GM23338 (cell line): ENCODE data around the gene SIAE. TPM values are rescaled to one million over a fixed set of nuclear protein-coding genes. Genes with fewer than 3 reads are reported as not detected.

Experiments used
- ATAC-seq: fragments of 200-7000 bp; cut with Tn5 transposase; 3 replicates; pipeline ENCODE4 v1.9.1; 2020
- DNase-seq: peaks from one replicate; pipeline ENCODE4 v3.0.0-alpha.2; 2015; ENCODE audit warnings: low spot score
- H2AFZ ChIP-seq: fragments of 200-600 bp; sonication (generic); 2 replicates; pipeline ENCODE4 v1.8.0; 2016; ENCODE audit warnings: antibody characterized with exemption, mild to moderate bottlenecking, moderate library complexity
- H3F3A ChIP-seq: fragments of 200-600 bp; sonication (generic); replicated peaks from 2 replicates; pipeline ENCODE4 v1.8.0; 2017; ENCODE audit warnings: antibody characterized with exemption, mixed run types, low read depth
- H3K27ac ChIP-seq: fragments of 200-600 bp; sonication (generic); 2 replicates; pipeline ENCODE4 v1.6.1; 2016; ENCODE audit warnings: low read depth
- H3K27me3 ChIP-seq: fragments of 200-600 bp; sonication (generic); 2 replicates; pipeline ENCODE4 v1.8.0; 2016; ENCODE audit warnings: mild to moderate bottlenecking, mixed run types, moderate library complexity; ENCODE audit not compliant: insufficient read depth
- H3K36me3 ChIP-seq: fragments of 200-600 bp; sonication (generic); 2 replicates; pipeline ENCODE4 v1.8.0; 2016; ENCODE audit warnings: mild to moderate bottlenecking; ENCODE audit not compliant: insufficient read depth
- H3K4me1 ChIP-seq: fragments of 200-600 bp; sonication (generic); 2 replicates; pipeline ENCODE4 v1.8.0; 2016; ENCODE audit warnings: mild to moderate bottlenecking, moderate library complexity; ENCODE audit not compliant: insufficient read depth
- H3K4me2 ChIP-seq: fragments of 200-600 bp; sonication (generic); 2 replicates; pipeline ENCODE4 v1.7.1; 2017; ENCODE audit warnings: mixed run types
- H3K4me3 ChIP-seq: fragments of 200-600 bp; sonication (generic); 2 replicates; pipeline ENCODE4 v1.6.1; 2016; ENCODE audit warnings: mixed run types
- H3K79me2 ChIP-seq: fragments of 200-600 bp; sonication (generic); replicated peaks from 2 replicates; pipeline ENCODE4 v1.8.0; 2017; ENCODE audit warnings: mild to moderate bottlenecking; ENCODE audit not compliant: insufficient read depth
- H3K9me2 ChIP-seq: fragments of 200-600 bp; sonication (generic); 2 replicates; pipeline ENCODE4 v1.8.0; 2017; ENCODE audit not compliant: insufficient read depth
- H4K20me1 ChIP-seq: fragments of 200-600 bp; sonication (generic); replicated peaks from 2 replicates; pipeline ENCODE4 v1.8.0; 2017; ENCODE audit warnings: mild to moderate bottlenecking; ENCODE audit not compliant: insufficient read depth
- H3K27ac Mint-ChIP-seq: 2 replicates; pipeline ENCODE4 v1.8.0; 2020; ENCODE audit warnings: inconsistent platforms, mild to moderate bottlenecking, moderate library complexity, mixed read lengths
- H3K27me3 Mint-ChIP-seq: 3 replicates; pipeline ENCODE4 v1.8.0; 2022; ENCODE audit warnings: low read depth, mild to moderate bottlenecking, moderate library complexity, mixed read lengths, inconsistent platforms; ENCODE audit not compliant: insufficient read depth, poor library complexity
- H3K36me3 Mint-ChIP-seq: 3 replicates; pipeline ENCODE4 v1.8.0; 2021; ENCODE audit warnings: low read depth, mild to moderate bottlenecking, inconsistent platforms, moderate library complexity, mixed read lengths
- H3K4me1 Mint-ChIP-seq: 3 replicates; pipeline ENCODE4 v1.8.0; 2020; ENCODE audit warnings: mild to moderate bottlenecking, inconsistent platforms, mixed read lengths
- H3K4me3 Mint-ChIP-seq: 3 replicates; pipeline ENCODE4 v1.8.0; 2021; ENCODE audit warnings: moderate library complexity, mild to moderate bottlenecking, inconsistent platforms, mixed read lengths
- H3K9me3 Mint-ChIP-seq: 3 replicates; pipeline ENCODE4 v1.8.0; 2020; ENCODE audit warnings: moderate library complexity, mild to moderate bottlenecking, inconsistent platforms, mixed read lengths
- EZH2 ChIP-seq: fragments of 200-600 bp; sonication (generic); IDR thresholded peaks from one replicate; pipeline ENCODE4 v1.8.0; 2017; ENCODE audit warnings: antibody characterized with exemption, mild to moderate bottlenecking, low read depth; ENCODE audit not compliant: unreplicated experiment
- EZH2phosphoT487 ChIP-seq: fragments of 200-600 bp; sonication (generic); IDR thresholded peaks from one replicate; pipeline ENCODE4 v1.8.1; 2018; ENCODE audit warnings: antibody characterized with exemption; ENCODE audit not compliant: unreplicated experiment
- JUNB ChIP-seq: IDR thresholded peaks from one replicate; pipeline ENCODE4 v1.6.1; 2016; ENCODE audit warnings: antibody characterized with exemption; ENCODE audit not compliant: unreplicated experiment
- POLR2AphosphoS5 ChIP-seq: IDR thresholded peaks from 2 replicates; pipeline ENCODE4 v1.6.1; 2016; ENCODE audit warnings: antibody characterized with exemption, low read depth
- ZNF331 ChIP-seq: fragments of 250-450 bp; sonication (Bioruptor Pico); IDR thresholded peaks from 2 replicates; pipeline ENCODE4 v1.5.0; 2020; ENCODE audit warnings: low read depth, mild to moderate bottlenecking, moderate library complexity
- polyA plus RNA-seq: library from polyadenylated mRNA; unstranded; fragments of >200 nt; fragmentation: Nextera tagmentation; extraction: Ambion mirVana; gene quantifications from 2 replicates; pipeline ENCODE4 v1.2.1, GENCODE V29; 2016
- total RNA-seq: library from RNA; depleted of rRNA; stranded (reverse); fragments of >200 nt; shearing (Covaris generic); gene quantifications from 2 replicates; pipeline ENCODE4 v1.2.3, GENCODE V29; 2014
- TF ChIP-seq, protein P1 (sequence below): fragments of 250-450 bp; sonication (Bioruptor Pico); IDR thresholded peaks from 2 replicates; pipeline ENCODE4 v1.5.0; 2020; ENCODE audit warnings: mild to moderate bottlenecking, moderate library complexity
- TF ChIP-seq, protein P2 (sequence below), 2 experiments: fragments of 200-600 bp in 1 of 2; sonication (generic) in 1 of 2; conservative IDR thresholded peaks; 2 replicates each; pipeline versions ENCODE4 v1.5.1 to v1.6.1; 2016 to 2017; ENCODE audit warnings: antibody characterized with exemption in 2 of 2, low read depth in 2 of 2, mild to moderate bottlenecking in 2 of 2, moderate library complexity in 1 of 2
- TF ChIP-seq, protein P3 (sequence below): IDR thresholded peaks from one replicate; pipeline ENCODE4 v1.6.1; 2018; ENCODE audit warnings: antibody characterized with exemption; ENCODE audit not compliant: unreplicated experiment

SIAE gene
- total and polyA plus RNA-seq, 2 experiments from 2014 or later = 1.1 to 1.7 TPM

DNA sequence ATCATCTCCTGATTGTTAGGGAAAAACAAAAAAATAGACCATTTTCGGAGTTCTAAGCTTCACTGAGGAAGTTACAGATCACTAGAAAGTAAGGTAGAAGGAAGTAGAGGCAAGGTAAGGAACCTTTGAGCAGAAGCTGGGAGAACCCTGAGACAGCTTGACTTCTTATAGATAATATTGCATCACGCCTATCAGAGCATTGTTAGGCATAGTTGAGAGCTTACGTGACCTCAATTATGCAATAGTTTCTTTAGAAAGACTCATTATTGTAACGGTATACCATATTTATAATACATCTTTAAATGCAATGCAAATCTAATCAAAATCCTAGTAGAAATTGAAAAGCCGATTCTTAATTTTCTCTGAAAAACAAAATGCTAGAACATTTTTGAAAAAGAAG is 46.0 kb downstream of the SIAE start:
- peaks cover 7% of the 10 kb centered on the region for H3K27me3 Mint-ChIP-seq
- peaks cover 60% of the 10 kb centered on the region for H3K36me3 Mint-ChIP-seq
- DNase-seq (no peak), ATAC-seq (no peak)
- peaks cover 14% of the 10 kb centered on the region; the same call in 1 of the 2 replicates for H4K20me1 ChIP-seq
- no peaks in the 10 kb centered on the region for H3F3A ChIP-seq
- no peak overlapping the region for H3K27ac Mint-ChIP-seq
- no peak overlapping the region for H2AFZ ChIP-seq
- H3K9me3 Mint-ChIP-seq = no peaks in the 10 kb centered on the region
- peaks cover 11% of the 10 kb centered on the region for H3K4me1 Mint-ChIP-seq
- peaks cover 27% of the 10 kb centered on the region for H3K79me2 ChIP-seq
- no peak overlapping the region for H3K4me2 ChIP-seq
- H3K27ac ChIP-seq = no peak overlapping the region
- no peaks in the 10 kb centered on the region for H3K9me2 ChIP-seq
- no peak for TF ChIP-seq EZH2phosphoT487
- TF ChIP-seq, protein P1, sequence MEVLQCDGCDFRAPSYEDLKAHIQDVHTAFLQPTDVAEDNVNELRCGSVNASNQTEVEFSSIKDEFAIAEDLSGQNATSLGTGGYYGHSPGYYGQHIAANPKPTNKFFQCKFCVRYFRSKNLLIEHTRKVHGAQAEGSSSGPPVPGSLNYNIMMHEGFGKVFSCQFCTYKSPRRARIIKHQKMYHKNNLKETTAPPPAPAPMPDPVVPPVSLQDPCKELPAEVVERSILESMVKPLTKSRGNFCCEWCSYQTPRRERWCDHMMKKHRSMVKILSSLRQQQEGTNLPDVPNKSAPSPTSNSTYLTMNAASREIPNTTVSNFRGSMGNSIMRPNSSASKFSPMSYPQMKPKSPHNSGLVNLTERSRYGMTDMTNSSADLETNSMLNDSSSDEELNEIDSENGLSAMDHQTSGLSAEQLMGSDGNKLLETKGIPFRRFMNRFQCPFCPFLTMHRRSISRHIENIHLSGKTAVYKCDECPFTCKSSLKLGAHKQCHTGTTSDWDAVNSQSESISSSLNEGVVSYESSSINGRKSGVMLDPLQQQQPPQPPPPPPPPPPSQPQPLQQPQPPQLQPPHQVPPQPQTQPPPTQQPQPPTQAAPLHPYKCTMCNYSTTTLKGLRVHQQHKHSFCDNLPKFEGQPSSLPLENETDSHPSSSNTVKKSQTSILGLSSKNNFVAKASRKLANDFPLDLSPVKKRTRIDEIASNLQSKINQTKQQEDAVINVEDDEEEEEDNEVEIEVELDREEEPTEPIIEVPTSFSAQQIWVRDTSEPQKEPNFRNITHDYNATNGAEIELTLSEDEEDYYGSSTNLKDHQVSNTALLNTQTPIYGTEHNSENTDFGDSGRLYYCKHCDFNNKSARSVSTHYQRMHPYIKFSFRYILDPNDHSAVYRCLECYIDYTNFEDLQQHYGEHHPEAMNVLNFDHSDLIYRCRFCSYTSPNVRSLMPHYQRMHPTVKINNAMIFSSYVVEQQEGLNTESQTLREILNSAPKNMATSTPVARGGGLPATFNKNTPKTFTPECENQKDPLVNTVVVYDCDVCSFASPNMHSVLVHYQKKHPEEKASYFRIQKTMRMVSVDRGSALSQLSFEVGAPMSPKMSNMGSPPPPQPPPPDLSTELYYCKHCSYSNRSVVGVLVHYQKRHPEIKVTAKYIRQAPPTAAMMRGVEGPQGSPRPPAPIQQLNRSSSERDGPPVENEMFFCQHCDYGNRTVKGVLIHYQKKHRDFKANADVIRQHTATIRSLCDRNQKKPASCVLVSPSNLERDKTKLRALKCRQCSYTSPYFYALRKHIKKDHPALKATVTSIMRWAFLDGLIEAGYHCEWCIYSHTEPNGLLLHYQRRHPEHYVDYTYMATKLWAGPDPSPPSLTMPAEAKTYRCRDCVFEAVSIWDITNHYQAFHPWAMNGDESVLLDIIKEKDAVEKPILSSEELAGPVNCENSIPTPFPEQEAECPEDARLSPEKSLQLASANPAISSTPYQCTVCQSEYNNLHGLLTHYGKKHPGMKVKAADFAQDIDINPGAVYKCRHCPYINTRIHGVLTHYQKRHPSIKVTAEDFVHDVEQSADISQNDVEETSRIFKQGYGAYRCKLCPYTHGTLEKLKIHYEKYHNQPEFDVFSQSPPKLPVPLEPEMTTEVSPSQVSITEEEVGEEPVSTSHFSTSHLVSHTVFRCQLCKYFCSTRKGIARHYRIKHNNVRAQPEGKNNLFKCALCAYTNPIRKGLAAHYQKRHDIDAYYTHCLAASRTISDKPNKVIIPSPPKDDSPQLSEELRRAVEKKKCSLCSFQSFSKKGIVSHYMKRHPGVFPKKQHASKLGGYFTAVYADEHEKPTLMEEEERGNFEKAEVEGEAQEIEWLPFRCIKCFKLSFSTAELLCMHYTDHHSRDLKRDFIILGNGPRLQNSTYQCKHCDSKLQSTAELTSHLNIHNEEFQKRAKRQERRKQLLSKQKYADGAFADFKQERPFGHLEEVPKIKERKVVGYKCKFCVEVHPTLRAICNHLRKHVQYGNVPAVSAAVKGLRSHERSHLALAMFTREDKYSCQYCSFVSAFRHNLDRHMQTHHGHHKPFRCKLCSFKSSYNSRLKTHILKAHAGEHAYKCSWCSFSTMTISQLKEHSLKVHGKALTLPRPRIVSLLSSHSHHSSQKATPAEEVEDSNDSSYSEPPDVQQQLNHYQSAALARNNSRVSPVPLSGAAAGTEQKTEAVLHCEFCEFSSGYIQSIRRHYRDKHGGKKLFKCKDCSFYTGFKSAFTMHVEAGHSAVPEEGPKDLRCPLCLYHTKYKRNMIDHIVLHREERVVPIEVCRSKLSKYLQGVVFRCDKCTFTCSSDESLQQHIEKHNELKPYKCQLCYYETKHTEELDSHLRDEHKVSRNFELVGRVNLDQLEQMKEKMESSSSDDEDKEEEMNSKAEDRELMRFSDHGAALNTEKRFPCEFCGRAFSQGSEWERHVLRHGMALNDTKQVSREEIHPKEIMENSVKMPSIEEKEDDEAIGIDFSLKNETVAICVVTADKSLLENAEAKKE (CRISPR knock-in tag) = no peak
- no peak for TF ChIP-seq JUNB
- peaks cover 52% of the 10 kb centered on the region for H3K36me3 ChIP-seq
- peaks cover 5% of the 10 kb centered on the region; the same call in 1 of the 2 replicates for H3K4me1 ChIP-seq
- H3K4me3 ChIP-seq = no peak overlapping the region
- H3K27me3 ChIP-seq = no peaks in the 10 kb centered on the region
- no peak overlapping the region for H3K4me3 Mint-ChIP-seq

DNA sequence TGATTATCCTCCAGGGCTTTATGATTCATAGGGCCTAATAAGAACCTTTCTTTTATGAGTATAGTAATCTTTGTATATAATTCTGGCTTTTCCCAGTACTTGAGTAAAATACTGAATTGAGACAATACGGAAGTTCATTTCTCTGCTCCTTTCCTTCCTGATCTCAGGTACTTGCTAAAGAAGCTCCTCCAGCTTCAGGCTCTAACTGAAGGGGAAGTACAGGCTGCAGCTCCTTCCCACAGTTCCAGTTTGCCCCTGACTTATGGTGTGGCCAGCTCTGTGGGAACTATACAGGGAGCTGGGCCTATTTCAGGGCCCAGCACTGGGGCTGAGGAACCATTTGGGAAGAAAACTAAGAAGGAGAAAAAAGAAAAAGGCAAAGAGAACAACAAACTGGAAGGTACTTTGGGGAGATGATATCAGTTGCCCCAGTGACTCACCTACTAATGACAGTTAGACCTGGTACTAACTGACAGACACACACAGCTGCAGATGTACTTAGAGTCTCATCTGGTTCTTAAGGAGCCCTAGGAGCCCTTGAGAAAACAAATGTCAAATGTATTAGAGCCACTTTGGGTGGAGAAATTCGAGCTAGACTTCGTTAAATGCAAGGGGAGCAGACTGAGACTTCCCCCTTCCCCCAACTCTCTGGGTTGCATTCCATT is 47.9 kb downstream of the SIAE start:
- peaks cover 11% of the 10 kb centered on the region for H3K4me1 Mint-ChIP-seq
- peaks cover 14% of the 10 kb centered on the region; the same call in 1 of the 2 replicates for H4K20me1 ChIP-seq
- H3K4me3 ChIP-seq = no peak overlapping the region
- no peaks in the 10 kb centered on the region for H3F3A ChIP-seq
- H3K4me1 ChIP-seq = peaks cover 5% of the 10 kb centered on the region
- ATAC-seq = no peak
- no peaks in the 10 kb centered on the region for H3K27me3 ChIP-seq
- H2AFZ ChIP-seq = no peak overlapping the region
- no peak overlapping the region for H3K4me3 Mint-ChIP-seq
- no peaks in the 10 kb centered on the region for H3K9me3 Mint-ChIP-seq
- DNase-seq = no peak
- no peaks in the 10 kb centered on the region for H3K9me2 ChIP-seq
- H3K4me2 ChIP-seq = no peak overlapping the region
- no peak overlapping the region for H3K27ac ChIP-seq
- peaks cover 33% of the 10 kb centered on the region for H3K36me3 ChIP-seq
- H3K79me2 ChIP-seq = peaks cover 27% of the 10 kb centered on the region
- peaks cover 7% of the 10 kb centered on the region for H3K27me3 Mint-ChIP-seq
- peaks cover 41% of the 10 kb centered on the region for H3K36me3 Mint-ChIP-seq
- H3K27ac Mint-ChIP-seq = no peak overlapping the region
- TF ChIP-seq, protein P2, sequence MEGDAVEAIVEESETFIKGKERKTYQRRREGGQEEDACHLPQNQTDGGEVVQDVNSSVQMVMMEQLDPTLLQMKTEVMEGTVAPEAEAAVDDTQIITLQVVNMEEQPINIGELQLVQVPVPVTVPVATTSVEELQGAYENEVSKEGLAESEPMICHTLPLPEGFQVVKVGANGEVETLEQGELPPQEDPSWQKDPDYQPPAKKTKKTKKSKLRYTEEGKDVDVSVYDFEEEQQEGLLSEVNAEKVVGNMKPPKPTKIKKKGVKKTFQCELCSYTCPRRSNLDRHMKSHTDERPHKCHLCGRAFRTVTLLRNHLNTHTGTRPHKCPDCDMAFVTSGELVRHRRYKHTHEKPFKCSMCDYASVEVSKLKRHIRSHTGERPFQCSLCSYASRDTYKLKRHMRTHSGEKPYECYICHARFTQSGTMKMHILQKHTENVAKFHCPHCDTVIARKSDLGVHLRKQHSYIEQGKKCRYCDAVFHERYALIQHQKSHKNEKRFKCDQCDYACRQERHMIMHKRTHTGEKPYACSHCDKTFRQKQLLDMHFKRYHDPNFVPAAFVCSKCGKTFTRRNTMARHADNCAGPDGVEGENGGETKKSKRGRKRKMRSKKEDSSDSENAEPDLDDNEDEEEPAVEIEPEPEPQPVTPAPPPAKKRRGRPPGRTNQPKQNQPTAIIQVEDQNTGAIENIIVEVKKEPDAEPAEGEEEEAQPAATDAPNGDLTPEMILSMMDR (conservative IDR thresholded peaks at IDR 0.05; ENCODE audit: low read depth in 2 of 2) = no peak
- TF ChIP-seq EZH2phosphoT487 (no peak), POLR2AphosphoS5 (no peak), EZH2 (no peak), ZNF331 (CRISPR knock-in tag) (no peak), JUNB (no peak)
- TF ChIP-seq, protein P3, sequence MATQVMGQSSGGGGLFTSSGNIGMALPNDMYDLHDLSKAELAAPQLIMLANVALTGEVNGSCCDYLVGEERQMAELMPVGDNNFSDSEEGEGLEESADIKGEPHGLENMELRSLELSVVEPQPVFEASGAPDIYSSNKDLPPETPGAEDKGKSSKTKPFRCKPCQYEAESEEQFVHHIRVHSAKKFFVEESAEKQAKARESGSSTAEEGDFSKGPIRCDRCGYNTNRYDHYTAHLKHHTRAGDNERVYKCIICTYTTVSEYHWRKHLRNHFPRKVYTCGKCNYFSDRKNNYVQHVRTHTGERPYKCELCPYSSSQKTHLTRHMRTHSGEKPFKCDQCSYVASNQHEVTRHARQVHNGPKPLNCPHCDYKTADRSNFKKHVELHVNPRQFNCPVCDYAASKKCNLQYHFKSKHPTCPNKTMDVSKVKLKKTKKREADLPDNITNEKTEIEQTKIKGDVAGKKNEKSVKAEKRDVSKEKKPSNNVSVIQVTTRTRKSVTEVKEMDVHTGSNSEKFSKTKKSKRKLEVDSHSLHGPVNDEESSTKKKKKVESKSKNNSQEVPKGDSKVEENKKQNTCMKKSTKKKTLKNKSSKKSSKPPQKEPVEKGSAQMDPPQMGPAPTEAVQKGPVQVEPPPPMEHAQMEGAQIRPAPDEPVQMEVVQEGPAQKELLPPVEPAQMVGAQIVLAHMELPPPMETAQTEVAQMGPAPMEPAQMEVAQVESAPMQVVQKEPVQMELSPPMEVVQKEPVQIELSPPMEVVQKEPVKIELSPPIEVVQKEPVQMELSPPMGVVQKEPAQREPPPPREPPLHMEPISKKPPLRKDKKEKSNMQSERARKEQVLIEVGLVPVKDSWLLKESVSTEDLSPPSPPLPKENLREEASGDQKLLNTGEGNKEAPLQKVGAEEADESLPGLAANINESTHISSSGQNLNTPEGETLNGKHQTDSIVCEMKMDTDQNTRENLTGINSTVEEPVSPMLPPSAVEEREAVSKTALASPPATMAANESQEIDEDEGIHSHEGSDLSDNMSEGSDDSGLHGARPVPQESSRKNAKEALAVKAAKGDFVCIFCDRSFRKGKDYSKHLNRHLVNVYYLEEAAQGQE = no peak
